Peyer's patch (tissue), 4 donors: Measurements from ENCODE around the gene LEPROT.

ENCODE experiments used
- POLR2A ChIP-seq, 2 donors: fragments of 450-650 bp; IDR thresholded peaks; one replicate each; pipeline ENCODE4 v1.5.1; 2017; ENCODE audit warnings: antibody characterized with exemption in 2 of 2, mild to moderate bottlenecking in 2 of 2, moderate library complexity in 2 of 2
- TF ChIP-seq, protein P1 (sequence below), 6 experiments: fragments of 450-650 bp in 4 of 6; fragments of 200-600 bp in 2 of 6; sonication (generic) in 1 of 6; IDR thresholded peaks; one replicate each; pipeline ENCODE4 v1.5.1; 2017 to 2019; ENCODE audit warnings: antibody characterized with exemption in 6 of 6, mild to moderate bottlenecking in 3 of 6, moderate library complexity in 1 of 6

DNA sequence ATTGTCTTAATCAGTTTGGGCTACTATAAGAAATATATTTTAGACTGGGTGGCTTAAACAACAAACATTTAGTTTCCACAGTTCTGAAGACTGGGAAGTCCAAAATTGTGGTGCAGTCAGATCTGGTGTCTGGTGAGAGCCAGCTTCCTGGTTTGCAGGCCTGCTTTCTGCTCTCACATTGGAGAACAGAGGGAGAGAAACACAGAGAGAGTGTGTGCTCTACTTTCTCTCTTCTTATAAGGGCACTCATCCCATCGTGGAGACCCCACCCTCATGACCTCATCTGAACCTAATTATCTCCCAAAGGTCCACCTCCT is 4.1 kb downstream of the LEPROT start:
- TF ChIP-seq, protein P1, sequence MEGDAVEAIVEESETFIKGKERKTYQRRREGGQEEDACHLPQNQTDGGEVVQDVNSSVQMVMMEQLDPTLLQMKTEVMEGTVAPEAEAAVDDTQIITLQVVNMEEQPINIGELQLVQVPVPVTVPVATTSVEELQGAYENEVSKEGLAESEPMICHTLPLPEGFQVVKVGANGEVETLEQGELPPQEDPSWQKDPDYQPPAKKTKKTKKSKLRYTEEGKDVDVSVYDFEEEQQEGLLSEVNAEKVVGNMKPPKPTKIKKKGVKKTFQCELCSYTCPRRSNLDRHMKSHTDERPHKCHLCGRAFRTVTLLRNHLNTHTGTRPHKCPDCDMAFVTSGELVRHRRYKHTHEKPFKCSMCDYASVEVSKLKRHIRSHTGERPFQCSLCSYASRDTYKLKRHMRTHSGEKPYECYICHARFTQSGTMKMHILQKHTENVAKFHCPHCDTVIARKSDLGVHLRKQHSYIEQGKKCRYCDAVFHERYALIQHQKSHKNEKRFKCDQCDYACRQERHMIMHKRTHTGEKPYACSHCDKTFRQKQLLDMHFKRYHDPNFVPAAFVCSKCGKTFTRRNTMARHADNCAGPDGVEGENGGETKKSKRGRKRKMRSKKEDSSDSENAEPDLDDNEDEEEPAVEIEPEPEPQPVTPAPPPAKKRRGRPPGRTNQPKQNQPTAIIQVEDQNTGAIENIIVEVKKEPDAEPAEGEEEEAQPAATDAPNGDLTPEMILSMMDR (IDR thresholded peaks at IDR 0.05), result no peak
- no peak for TF ChIP-seq POLR2A (IDR thresholded peaks at IDR 0.05)
